ENCODE measurements around the gene KATNAL2.

GRCh38 chr18:46903406-46903805, 14.0 kb upstream of the KATNAL2 start:
- TF ChIP-seq TCF4 (CRISPR knock-in tag; IDR thresholded peaks at IDR 0.05; ENCODE audit: borderline replicate concordance): no peak
- no peak for TF ChIP-seq ESRRG (CRISPR knock-in tag; IDR thresholded peaks at IDR 0.05)
- TF ChIP-seq, protein P1, sequence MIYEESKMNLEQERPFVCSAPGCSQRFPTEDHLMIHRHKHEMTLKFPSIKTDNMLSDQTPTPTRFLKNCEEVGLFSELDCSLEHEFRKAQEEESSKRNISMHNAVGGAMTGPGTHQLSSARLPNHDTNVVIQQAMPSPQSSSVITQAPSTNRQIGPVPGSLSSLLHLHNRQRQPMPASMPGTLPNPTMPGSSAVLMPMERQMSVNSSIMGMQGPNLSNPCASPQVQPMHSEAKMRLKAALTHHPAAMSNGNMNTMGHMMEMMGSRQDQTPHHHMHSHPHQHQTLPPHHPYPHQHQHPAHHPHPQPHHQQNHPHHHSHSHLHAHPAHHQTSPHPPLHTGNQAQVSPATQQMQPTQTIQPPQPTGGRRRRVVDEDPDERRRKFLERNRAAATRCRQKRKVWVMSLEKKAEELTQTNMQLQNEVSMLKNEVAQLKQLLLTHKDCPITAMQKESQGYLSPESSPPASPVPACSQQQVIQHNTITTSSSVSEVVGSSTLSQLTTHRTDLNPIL (CRISPR knock-in tag; IDR thresholded peaks at IDR 0.05; ENCODE audit: low read depth): no peak
- no peak for TF ChIP-seq CSDC2 (CRISPR knock-in tag; IDR thresholded peaks at IDR 0.05)
- no peak for TF ChIP-seq PPARA (CRISPR knock-in tag; IDR thresholded peaks at IDR 0.05; ENCODE audit: borderline replicate concordance)
- no peak for TF ChIP-seq OSR1 (CRISPR knock-in tag; IDR thresholded peaks at IDR 0.05)
- TF ChIP-seq, protein P2, sequence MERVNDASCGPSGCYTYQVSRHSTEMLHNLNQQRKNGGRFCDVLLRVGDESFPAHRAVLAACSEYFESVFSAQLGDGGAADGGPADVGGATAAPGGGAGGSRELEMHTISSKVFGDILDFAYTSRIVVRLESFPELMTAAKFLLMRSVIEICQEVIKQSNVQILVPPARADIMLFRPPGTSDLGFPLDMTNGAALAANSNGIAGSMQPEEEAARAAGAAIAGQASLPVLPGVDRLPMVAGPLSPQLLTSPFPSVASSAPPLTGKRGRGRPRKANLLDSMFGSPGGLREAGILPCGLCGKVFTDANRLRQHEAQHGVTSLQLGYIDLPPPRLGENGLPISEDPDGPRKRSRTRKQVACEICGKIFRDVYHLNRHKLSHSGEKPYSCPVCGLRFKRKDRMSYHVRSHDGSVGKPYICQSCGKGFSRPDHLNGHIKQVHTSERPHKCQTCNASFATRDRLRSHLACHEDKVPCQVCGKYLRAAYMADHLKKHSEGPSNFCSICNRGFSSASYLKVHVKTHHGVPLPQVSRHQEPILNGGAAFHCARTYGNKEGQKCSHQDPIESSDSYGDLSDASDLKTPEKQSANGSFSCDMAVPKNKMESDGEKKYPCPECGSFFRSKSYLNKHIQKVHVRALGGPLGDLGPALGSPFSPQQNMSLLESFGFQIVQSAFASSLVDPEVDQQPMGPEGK (CRISPR knock-in tag; IDR thresholded peaks at IDR 0.05; ENCODE audit: borderline replicate concordance): no peak
- TF ChIP-seq ARNTL (CRISPR knock-in tag; IDR thresholded peaks at IDR 0.05; ENCODE audit: borderline replicate concordance, low read depth): no peak
